Measurements from ENCODE around the gene SYCP2L. TPM values are rescaled to one million over a fixed set of nuclear protein-coding genes. Genes with fewer than 3 reads are reported as not detected.
"Not testable (repeated sequence)": the region's sequence is repeated elsewhere in the genome, so short reads cannot be mapped to it uniquely, and the experiment has no call there.

The SYCP2L gene
- total RNA-seq, 2 donors from 2014 or later = 0.59 to 0.73 TPM

GRCh38 chr6:10947966-10948365 is 61.1 kb downstream of the SYCP2L start:
- DNase-seq (no peak), ATAC-seq (no peak)
- intact Hi-C loops (cut with DNase I) = no loop called here

GRCh38 chr6:10949579-10950490 is 63.0 kb downstream of the SYCP2L start:
- no peak for DNase-seq
- no peak for ATAC-seq
- intact Hi-C loops (cut with DNase I) = loop anchor here in 1 of 2 donors (5.0 kb wide), 1 partner anchor 117 kb away; no protein-coding TSS in a partner anchor

GRCh38 chr6:10951675-10952282 is 64.9 kb downstream of the SYCP2L start:
- intact Hi-C loops (cut with DNase I) = loop anchor here (2.0 to 5.0 kb wide), 2 partner anchors 116 to 117 kb away; no protein-coding TSS in a partner anchor
- ATAC-seq (peak in 1 of 2 donors; percentile 74), DNase-seq (no peak)

- intact Hi-C loops (cut with DNase I) = loop anchor here in 1 of 2 donors (5.0 kb wide), 1 partner anchor 113 kb away; no protein-coding TSS in a partner anchor
- DNase-seq (peak; percentile 73), ATAC-seq (peak; percentile 53 to 72)
These were observed 67.7 kb downstream of the SYCP2L start for GRCh38 chr6:10954590-10955010.

DNA sequence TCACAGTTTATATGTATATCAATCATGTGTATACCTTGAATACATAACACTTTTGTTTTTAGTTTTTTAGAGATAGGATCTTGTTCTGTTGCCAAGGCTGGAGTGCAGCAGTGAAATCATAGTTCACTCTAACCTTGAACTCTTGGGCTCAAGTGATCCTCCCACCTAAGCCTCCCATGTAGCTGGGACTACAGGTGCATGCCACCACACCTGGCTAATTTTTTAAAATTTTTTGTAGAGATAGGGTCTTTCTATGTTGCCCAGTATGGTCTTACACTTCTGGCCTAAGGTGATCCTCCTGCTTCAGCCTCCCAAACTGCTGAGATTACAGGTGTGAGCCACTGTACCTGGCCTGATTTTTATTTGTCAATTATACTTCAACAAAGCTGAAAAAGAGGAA is 69.9 kb downstream of the SYCP2L start:
- DNase-seq (no peak), ATAC-seq (no peak)
- intact Hi-C loops (cut with DNase I) = no loop called here

DNA sequence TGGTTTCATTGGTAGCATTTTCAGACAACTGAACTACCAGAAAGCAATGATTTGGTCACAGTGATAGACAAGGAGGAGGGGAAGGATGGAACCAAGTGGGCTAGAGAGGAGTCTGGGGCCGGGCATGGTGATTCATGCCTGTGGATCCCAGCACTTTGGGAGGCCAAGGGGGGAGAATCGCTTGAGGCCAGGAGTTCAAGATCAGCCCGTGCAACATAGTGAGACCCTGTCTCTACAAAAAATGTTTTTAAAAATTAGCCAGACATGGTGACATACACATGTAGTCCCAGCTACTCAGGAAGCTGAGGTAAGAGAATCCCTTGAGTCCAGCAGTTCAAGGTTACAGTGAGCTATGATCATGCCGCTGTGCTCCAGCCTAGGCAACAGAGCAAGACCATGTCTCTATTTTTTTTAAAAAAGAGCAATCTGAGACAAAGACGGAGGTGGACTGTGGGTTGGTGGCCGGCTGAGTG is 70.6 kb downstream of the SYCP2L start:
- intact Hi-C loops (cut with DNase I) = no loop called here
- ATAC-seq = no peak
- DNase-seq = no peak

GRCh38 chr6:10960171-10960570 is 73.3 kb downstream of the SYCP2L start:
- no peak for DNase-seq
- intact Hi-C loops (cut with DNase I) = no loop called here
- no peak for ATAC-seq

DNA sequence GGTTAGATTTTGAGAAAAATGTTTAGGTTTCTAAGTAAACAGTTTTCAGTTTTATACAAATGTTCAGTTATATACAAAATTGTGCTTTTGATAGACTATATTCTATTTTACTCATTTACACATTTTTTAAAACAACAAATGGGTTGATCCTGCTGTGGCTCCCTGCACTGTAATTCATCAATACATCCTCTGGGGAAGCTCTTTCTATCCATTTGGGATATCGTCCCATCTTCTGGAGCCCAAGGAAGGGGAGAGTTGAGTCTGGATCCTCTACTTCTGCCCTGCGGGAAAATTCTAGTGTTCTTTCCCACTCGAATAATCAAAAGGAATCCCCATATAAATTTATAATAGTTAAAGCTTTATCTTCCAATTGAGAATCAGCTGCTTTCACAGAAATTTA is 75.0 kb downstream of the SYCP2L start:
- intact Hi-C loops (cut with DNase I) = no loop called here
- DNase-seq (no peak), ATAC-seq (no peak)

- ATAC-seq (peak in 1 of 2 donors; percentile 82), DNase-seq (no peak)
- intact Hi-C loops (cut with DNase I) = no loop called here
These were observed 75.8 kb downstream of the SYCP2L start for GRCh38 chr6:10962673-10963072.

- DNase-seq (no peak), ATAC-seq (no peak)
- intact Hi-C loops (cut with DNase I) = no loop called here
These were observed 76.3 kb downstream of the SYCP2L start for GRCh38 chr6:10963113-10963512.

- DNase-seq = no peak
- intact Hi-C loops (cut with DNase I) = no loop called here
- no peak for ATAC-seq
These were observed 77.8 kb downstream of the SYCP2L start for GRCh38 chr6:10964684-10965083.

GRCh38 chr6:10968776-10969175 is 81.9 kb downstream of the SYCP2L start:
- no peak for ATAC-seq
- intact Hi-C loops (cut with DNase I) = no loop called here
- no peak for DNase-seq

DNA sequence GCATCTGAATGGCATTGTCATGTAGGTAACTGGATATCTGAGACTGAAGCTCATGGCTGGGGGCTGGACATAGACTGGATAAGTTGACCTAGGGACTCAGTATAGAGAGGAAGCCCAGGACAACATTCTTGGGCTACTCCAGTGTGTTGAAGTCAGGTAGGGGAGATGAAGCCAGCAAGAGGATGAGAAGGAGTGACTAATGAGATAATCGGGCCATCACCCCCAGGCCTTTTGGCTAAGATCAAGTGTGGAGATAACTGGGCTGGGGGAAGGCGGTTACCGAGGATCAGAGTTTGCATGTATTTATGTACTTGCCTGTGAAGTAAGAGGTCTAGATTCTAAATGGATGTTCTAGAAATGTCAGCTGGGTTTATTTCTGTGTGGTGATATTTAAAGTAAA is 83.9 kb downstream of the SYCP2L start:
- no peak for DNase-seq
- intact Hi-C loops (cut with DNase I) = no loop called here
- no peak for ATAC-seq

- intact Hi-C loops (cut with DNase I) = no loop called here
- ATAC-seq = no peak
- DNase-seq = no peak
These were observed 85.3 kb downstream of the SYCP2L start for GRCh38 chr6:10972196-10972595.

DNA sequence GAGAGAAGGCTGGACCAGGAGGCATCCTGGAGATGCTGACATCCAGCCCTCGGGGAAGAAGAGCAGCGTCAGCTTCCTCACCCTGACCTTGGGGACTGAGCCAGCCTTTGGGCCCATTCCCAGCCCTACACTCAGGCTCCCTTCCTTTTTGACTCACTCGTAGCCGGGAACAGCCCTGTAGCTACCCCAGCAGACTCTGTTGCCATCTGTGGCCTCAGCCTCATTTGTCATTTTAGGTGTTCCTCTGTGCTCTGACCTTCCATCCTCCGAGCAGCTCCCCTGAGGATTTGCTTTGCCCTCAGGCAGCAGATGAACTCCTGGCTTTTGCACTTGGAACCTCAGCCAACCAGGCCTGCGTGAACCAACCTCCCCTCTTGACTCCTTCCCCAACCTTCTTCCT is 89.7 kb downstream of the SYCP2L start:
- intact Hi-C loops (cut with DNase I) = no loop called here
- no peak for ATAC-seq

GRCh38 chr6:10977231-10977968 is 90.5 kb downstream of the SYCP2L start:
- DNase-seq (no peak), ATAC-seq (no peak)
- intact Hi-C loops (cut with DNase I) = no loop called here

More for the DNA sequence above, 89.7 kb downstream of the SYCP2L start:
- DNase-seq = no peak

- DNase-seq (no peak), ATAC-seq (no peak)
- intact Hi-C loops (cut with DNase I) = no loop called here
These were observed 92.8 kb downstream of the SYCP2L start for GRCh38 chr6:10979603-10980002.

DNA sequence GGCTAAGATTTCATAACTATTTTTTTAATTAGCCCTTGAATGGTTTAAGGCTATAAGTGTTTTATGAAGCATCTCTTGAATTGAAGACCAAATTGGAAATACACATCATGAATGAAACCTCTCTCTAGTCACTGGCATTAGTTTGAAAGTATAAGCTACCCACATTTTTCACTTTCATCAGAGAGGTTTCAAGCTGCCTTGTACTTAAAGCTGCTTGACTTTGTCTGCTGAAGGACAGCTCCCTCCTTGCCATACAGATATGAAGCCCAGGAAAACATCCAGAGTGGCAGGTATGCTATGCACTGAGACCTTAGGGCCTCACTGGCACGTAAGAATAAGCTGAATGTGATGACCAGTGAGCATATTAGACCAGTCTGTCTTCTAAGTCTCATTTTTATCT is 94.6 kb downstream of the SYCP2L start:
- intact Hi-C loops (cut with DNase I) = no loop called here
- no peak for DNase-seq

DNA sequence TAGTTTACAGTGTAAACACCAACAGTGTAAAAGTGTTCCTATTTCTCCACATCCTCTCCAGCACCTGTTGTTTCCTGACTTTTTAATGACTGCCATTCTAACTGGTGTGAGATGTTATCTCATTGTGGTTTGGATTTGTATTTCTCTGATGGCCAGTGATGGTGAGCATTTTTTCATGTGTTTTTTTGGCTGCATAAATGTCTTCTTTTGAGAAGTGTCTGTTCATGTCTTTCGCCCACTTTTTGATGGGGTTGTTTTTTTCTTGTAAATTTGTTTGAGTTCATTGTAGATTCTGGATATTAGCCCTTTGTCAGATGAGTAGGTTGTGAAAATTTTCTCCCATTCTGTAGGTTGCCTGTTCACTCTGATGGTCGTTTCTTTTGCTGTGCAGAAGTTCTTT is 98.1 kb downstream of the SYCP2L start:
- intact Hi-C loops (cut with DNase I); DNase-seq; ATAC-seq: not testable (repeated sequence)

More for the DNA sequence above, 94.6 kb downstream of the SYCP2L start:
- ATAC-seq = no peak

DNA sequence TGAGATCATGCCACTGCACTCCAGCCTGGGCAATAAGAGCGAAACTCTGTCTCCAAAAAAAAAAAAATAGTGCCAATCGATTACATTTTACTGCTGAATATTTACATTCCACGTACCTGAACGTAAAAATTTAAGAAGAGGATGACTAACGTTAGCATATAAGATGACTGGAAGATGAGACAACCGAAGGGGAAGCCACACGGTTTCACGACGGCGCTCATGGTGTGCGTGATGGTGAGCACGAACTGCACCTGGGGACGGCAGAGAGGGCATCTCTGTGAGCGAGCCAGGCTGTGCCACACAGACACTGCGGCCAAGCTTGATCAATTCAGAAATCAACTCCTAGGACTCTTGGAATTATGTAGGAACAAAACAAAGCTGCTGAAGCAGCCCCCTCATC is 102.7 kb downstream of the SYCP2L start:
- intact Hi-C loops (cut with DNase I) = no loop called here
- no peak for DNase-seq
- ATAC-seq = no peak
